ENCODE measurements around the gene MRPS12. TPM values are rescaled to one million over a fixed set of nuclear protein-coding genes. Genes with fewer than 3 reads are reported as not detected.
A peak's percentile ranks its signal among the peaks of the same experiment; 100 is the strongest.

The MRPS12 gene
- total RNA-seq, 4 donors from 2014 or later: 23.7 to 42.6 (median 34.7) TPM

- Histone ChIP-seq H3K4me1 (peaks cover 4 to 10% (median 8%) of the 10 kb centered on the region in 4 donors), H3K4me3 (no peak overlapping the region), H3K9me3 (no peaks in the 10 kb centered on the region), H3K27ac (no peak overlapping the region), H3K27me3 (peaks cover 6% of the 10 kb centered on the region), H3K36me3 (no peaks in the 10 kb centered on the region)
- no peak for TF ChIP-seq POLR2AphosphoS5 (IDR thresholded peaks at IDR 0.05)
- TF ChIP-seq POLR2A (IDR thresholded peaks at IDR 0.05): no peak
- TF ChIP-seq, protein P1, sequence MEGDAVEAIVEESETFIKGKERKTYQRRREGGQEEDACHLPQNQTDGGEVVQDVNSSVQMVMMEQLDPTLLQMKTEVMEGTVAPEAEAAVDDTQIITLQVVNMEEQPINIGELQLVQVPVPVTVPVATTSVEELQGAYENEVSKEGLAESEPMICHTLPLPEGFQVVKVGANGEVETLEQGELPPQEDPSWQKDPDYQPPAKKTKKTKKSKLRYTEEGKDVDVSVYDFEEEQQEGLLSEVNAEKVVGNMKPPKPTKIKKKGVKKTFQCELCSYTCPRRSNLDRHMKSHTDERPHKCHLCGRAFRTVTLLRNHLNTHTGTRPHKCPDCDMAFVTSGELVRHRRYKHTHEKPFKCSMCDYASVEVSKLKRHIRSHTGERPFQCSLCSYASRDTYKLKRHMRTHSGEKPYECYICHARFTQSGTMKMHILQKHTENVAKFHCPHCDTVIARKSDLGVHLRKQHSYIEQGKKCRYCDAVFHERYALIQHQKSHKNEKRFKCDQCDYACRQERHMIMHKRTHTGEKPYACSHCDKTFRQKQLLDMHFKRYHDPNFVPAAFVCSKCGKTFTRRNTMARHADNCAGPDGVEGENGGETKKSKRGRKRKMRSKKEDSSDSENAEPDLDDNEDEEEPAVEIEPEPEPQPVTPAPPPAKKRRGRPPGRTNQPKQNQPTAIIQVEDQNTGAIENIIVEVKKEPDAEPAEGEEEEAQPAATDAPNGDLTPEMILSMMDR (IDR thresholded peaks at IDR 0.05): peak; percentile 20 to 59 (median 39)
- no peak for TF ChIP-seq EP300 (IDR thresholded peaks at IDR 0.05; ENCODE audit: low read depth)
- intact Hi-C loops (cut with DNase I; ENCODE audit: low total_unique reads): no loop called here
- in situ Hi-C loops (cut with MboI; ENCODE audit: low pct_ligation_motif_present in 1 of 4, low pct_unique_long_range_greater_than_20kb in 1 of 4, low sequenced_read_pairs in 3 of 4): loop anchor here in 1 of 4 donors (25.0 kb wide), 1 partner anchor 540 kb away; the partner anchor contains the start of gene FAM98C
- DNase-seq: peak; percentile 26
- 42 to 55% methylated on average over 13 of the region's 13 CpGs for WGBS, 2 donors (ENCODE audit: low coverage in 1 of 2)
These were observed 21.8 kb downstream of the MRPS12 start for GRCh38 chr19:38952395-38953165.

DNA sequence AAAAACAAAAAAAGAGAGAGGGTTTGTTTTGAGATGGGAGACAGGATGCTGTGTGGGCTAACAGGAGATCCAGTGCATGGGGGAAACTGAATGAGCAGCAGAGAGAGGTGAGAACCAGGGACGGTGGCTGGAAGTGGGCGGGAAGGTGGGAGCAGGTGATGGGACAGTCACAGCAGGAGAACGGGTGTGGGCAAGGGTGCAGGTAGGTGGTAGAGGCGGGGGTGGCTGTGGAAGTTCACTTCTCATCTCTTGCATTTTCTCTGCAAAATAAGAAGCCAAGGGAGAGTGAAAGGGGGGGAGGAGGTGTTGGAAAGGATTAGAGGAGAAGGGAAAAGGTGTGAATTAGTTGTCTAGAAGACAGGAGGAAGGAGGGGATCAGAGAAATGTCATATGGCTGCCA, 22.9 kb downstream of the MRPS12 start:
- H3K4me3 ChIP-seq: no peak overlapping the region
- intact Hi-C loops (cut with DNase I; ENCODE audit: low total_unique reads): no loop called here

DNA sequence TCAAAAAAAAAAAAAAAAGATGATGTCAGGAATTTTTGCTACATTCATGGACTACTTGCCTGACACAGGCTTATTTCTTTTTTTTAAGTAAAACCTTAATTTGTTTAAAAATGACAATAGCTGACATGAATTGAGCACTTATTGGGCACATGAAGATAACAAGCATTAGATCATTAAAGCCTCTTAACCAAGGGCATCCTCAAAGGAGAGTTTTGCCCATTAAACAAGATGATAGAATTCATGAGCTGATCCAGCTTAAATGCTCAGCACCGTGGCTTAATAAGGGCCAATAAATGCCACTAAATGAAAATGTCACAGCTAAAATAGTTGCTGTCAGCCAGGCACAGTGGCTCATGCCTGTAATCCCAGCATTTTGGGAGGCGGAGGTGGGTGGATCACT, 25.5 kb downstream of the MRPS12 start:
- DNase-seq: no peak
- TF ChIP-seq POLR2AphosphoS5 (IDR thresholded peaks at IDR 0.05) (no peak), EP300 (IDR thresholded peaks at IDR 0.05; ENCODE audit: low read depth) (no peak), POLR2A (IDR thresholded peaks at IDR 0.05) (no peak)
- TF ChIP-seq, protein P1 (IDR thresholded peaks at IDR 0.05): no peak
- intact Hi-C loops (cut with DNase I; ENCODE audit: low total_unique reads): no loop called here
- 73 to 88% methylated on average over 2 of the region's 2 CpGs for WGBS, 2 donors (ENCODE audit: low coverage in 1 of 2)
- Histone ChIP-seq H3K36me3 (no peaks in the 10 kb centered on the region), H3K27me3 (no peaks in the 10 kb centered on the region), H3K9me3 (no peaks in the 10 kb centered on the region), H3K4me1 (no peaks in the 10 kb centered on the region), H3K4me3 (no peak overlapping the region), H3K27ac (no peak overlapping the region)
- in situ Hi-C loops (cut with MboI; ENCODE audit: low pct_ligation_motif_present in 1 of 4, low pct_unique_long_range_greater_than_20kb in 1 of 4, low sequenced_read_pairs in 3 of 4): loop anchor here in 1 of 4 donors (25.0 kb wide), 1 partner anchor 544 kb away; the partner anchor contains the start of gene FAM98C

More for the DNA sequence above, 22.9 kb downstream of the MRPS12 start:
- Histone ChIP-seq H3K27ac (no peak overlapping the region), H3K9me3 (no peaks in the 10 kb centered on the region), H3K4me1 (peaks cover 4 to 10% (median 8%) of the 10 kb centered on the region in 4 donors), H3K36me3 (no peaks in the 10 kb centered on the region), H3K27me3 (peaks cover 6% of the 10 kb centered on the region)
- DNase-seq: no peak
- in situ Hi-C loops (cut with MboI; ENCODE audit: low pct_ligation_motif_present in 1 of 4, low pct_unique_long_range_greater_than_20kb in 1 of 4, low sequenced_read_pairs in 3 of 4): loop anchor here in 1 of 4 donors (25.0 kb wide), 1 partner anchor 541 kb away; the partner anchor contains the start of gene FAM98C
- 60 to 70% methylated on average over 1 to 4 of the region's 4 CpGs for WGBS, 2 donors (ENCODE audit: low coverage in 1 of 2)
- TF ChIP-seq, protein P1 (IDR thresholded peaks at IDR 0.05): no peak
- TF ChIP-seq POLR2A (IDR thresholded peaks at IDR 0.05) (no peak), EP300 (IDR thresholded peaks at IDR 0.05; ENCODE audit: low read depth) (no peak), POLR2AphosphoS5 (IDR thresholded peaks at IDR 0.05) (no peak)

DNA sequence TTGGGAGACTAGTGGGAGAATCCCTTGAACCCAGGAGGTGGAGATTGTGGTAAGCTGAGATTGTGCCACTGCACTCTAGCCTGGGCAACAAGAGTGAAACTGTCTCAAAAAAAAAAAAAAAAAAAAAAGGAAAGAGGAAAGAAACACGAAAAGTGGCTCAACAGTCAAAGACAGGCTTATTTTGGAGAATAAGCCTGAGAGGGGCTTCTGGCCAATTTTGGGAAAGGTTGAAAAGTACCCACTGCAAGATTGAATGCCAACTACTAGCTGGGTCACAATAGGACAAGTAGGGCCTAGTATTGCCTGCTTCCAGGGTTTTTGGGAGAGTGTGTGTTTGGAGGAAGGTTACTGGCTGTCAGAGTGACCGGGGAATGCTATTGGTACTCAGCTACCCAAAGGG, 27.6 kb downstream of the MRPS12 start:
- 85% methylated on average over 2 of the region's 2 CpGs; no CpG with 5 or more reads in 1 of the 2 donors for WGBS, 2 donors (ENCODE audit: low coverage in 1 of 2)
- TF ChIP-seq EP300 (IDR thresholded peaks at IDR 0.05; ENCODE audit: low read depth): no peak
- TF ChIP-seq POLR2AphosphoS5 (IDR thresholded peaks at IDR 0.05): no peak
- TF ChIP-seq, protein P1 (IDR thresholded peaks at IDR 0.05): no peak
- no peak for TF ChIP-seq POLR2A (IDR thresholded peaks at IDR 0.05)
- H3K9me3 ChIP-seq: no peaks in the 10 kb centered on the region
- intact Hi-C loops (cut with DNase I; ENCODE audit: low total_unique reads): no loop called here
- H3K4me1 ChIP-seq: peaks cover 0 to 9% (median 3%) of the 10 kb centered on the region in 4 donors
- no peak for DNase-seq
- H3K27me3 ChIP-seq: no peaks in the 10 kb centered on the region
- in situ Hi-C loops (cut with MboI; ENCODE audit: low pct_ligation_motif_present in 1 of 4, low pct_unique_long_range_greater_than_20kb in 1 of 4, low sequenced_read_pairs in 3 of 4): loop anchor here in 1 of 4 donors (25.0 kb wide), 1 partner anchor 546 kb away; the partner anchor contains the start of gene FAM98C
- no peak overlapping the region for H3K27ac ChIP-seq
- H3K36me3 ChIP-seq: no peaks in the 10 kb centered on the region
- H3K4me3 ChIP-seq: no peak overlapping the region
